Hypothalamus (tissue), 51 donors: ENCODE results near the gene CHRM1.

Source experiments
- DNase-seq, 51 donors: peaks; one replicate each; lab custom pipeline; 2025; lab: John Stamatoyannopoulos, UW

CHRM1 gene

DNA sequence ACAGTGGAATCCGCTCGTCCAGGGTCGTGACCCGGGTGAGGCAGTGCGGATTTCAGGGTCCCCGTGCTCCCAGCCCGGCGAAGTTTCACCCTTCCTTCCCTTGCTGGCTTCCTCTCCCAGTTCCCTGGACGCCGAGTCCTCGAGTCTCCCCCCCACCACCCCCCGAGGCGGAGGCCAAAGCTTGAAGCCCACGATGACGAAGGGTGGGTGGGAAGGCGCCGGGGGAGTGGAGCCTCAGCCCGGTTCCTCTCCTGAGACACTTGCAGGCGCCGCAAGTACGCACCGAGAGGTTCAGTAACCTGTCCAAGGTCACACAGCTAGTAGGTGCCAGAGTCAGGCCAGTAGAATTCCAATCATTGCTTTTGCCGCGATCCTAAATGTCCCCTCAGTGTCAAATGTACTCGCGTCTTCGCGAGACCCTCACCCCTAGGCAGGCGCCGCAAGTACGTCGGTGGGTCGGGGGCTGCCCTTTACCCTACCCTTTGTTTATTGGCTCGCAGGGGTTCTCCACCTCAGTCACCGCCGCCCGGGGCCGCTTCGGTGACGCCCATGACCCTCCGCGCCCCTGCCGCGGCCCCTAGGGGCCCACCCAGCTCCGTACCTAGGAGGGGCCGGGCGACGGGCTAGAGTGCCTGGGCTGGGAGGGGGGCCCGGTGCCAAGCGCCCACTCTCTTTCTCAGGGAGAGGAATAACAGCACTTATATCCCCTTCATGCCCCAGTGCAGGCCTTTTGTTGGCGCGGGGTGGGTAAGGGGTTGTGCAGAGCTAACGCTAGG, 5.7 kb upstream of the CHRM1 start:
- DNase-seq, result no peak

DNA sequence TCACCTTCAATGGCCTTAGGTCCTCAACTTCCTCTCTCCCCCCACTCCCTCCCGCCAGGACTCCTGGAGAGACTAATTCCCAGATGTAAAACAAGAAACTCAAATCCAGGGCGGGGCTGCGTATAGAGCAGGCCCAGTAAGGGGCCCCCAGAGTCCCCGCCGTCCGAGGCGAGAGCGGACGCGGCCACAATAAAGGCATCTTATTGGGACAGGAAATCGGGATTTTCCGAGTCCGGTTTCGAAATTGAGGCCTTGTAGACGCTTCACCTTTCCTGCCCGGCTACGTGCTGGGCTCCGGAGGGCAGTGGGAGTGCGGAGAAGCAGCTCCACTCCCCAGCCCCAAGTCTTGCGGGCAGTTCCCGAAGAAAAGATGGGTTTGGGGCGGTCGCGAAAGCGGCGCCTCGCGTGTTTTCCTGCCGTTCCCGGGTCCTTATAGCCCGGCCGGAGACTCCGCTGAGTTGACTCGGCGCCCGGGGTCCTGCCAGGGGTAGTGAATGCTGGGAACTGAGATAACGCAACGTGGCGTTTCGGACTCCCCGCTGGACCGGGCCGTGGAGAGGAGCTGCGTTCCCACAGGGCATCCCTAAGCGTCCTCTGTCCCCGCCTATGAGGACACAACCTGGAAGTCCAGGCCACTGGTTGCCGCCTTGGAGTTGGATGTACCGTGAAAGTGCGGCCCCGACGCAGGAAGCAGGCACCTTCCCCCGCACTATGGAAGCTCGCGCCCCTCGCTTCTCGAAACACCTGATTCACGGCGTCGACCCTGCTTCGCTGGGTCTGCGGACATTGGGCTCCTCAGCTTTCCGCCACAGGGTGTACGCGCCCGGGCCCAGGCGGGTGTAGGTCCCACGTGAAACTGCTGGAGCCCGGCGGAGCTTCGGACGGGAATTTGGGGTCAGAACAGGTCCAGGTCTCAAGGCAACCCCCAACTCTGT, 4.8 kb upstream of the CHRM1 start:
- DNase-seq, result no peak

DNA sequence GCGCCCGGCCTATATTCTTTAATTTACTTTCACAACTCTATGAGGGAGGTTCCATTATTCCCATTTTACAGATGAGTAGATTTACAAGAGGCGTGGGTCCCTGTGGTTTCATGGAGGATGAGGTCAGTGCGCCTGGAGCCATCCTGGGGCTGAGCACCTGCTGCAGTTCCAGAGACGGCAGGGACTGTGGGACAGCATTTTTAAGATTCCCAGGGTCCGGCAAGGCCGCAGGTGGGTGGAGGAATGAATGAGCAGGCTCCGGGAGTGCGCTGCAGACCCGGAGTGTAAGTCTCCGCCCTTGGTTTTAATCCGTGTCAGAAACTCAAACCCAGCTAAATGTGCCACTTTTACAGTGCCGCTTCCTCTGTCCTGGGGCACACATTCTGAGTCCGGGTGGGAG, 4.1 kb upstream of the CHRM1 start:
- no peak for DNase-seq

DNA sequence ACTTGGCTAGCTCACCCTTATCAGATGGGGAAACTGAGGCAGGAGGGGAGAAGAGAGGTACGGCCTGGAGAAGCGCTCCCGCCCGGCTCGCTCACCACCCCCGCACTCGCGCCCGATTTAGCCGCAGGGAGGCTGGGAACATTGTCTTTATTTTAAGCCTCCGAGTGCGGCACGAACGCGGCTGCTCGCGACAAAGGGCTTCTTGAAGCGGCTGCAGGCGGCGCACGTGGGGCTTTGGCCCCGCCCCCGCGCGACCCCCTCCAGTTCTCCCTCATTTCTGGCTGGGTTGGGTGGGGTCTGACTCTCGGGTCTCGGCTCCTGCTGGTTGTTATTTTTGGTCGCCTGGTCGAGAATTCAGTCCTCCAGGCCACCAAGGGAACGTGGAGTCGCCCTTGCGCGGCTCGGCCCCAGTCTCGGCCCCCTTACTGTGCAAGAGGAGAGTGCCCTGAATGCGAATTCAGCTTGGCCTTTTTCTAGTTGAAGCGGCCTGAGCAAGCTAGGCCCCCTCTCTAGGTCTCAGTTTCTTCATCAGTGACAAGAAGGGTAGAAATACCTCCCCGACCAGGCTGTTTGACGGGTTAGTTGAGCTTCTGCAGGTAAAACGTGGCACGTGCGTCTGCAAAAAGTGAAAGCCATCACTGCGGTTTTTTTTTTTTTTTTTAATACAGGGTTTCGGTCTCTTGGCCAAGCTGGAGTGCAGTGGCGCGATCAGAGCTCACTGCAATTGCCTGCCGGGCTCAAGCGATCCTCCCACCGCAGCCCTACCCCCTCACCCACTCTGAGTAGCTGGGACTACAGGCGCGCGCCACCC, 2.6 kb upstream of the CHRM1 start:
- peak in 6 of 51 donors; percentile 13 to 77 (median 26) for DNase-seq

DNA sequence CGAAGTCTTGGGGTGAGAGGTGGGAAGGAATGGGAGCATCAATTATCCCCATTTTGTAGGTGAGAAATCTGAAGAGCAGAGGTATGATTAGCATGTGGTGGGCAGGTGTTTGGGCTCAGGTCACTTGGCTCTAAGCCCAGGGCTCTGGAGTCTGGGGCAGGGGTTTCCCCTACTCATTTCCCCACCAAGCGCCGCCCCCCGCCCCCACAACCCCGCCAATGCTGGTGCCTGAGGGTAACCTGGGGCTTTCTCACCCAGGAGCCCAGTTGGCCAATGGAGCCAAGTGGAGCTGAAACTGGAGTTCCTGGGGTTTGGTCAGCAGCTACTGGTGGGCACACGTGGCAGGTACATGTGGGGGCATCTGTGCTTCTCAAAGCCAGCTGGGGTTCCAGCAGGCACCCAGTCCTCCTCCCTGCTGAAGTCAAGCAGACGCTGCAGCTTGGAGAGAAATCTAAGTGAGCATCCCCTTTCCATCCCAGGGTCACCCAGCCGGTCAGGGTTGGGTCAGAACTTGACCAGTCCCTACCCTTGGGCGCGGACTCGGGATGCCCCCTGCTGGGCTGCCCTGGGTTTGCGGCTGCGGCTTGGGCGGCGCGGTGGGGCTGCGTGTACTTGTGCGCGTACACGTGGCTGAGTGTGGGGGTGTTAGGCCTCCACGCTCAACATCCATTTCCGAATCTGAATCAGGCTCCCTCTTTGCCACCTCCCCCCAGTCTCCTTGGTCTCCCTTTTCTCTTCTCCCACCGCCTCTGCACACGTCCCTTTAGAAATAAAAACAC, 1.7 kb upstream of the CHRM1 start:
- DNase-seq, result peak in 4 of 51 donors; percentile 23 to 77 (median 50)

DNA sequence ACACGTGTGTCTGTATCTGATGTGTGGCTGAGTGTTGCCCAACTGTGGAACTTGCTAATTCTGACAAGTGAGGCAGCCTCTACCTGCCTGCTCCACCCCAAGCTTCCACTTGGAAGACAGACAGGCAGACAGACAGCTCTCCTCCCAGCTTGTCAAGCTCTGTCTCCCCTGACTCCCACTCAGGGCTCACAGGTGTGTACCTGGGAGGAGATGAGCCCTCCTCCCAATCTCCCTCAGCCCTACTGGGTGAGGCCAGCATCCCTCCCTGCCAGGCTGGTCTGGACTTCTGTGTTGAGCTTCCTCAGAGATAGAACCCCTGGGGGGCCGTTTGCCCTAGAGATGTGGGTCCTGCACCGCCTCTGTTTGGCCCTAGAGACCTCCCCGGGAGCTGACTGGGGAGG, 1.0 kb upstream of the CHRM1 start:
- no peak for DNase-seq

DNA sequence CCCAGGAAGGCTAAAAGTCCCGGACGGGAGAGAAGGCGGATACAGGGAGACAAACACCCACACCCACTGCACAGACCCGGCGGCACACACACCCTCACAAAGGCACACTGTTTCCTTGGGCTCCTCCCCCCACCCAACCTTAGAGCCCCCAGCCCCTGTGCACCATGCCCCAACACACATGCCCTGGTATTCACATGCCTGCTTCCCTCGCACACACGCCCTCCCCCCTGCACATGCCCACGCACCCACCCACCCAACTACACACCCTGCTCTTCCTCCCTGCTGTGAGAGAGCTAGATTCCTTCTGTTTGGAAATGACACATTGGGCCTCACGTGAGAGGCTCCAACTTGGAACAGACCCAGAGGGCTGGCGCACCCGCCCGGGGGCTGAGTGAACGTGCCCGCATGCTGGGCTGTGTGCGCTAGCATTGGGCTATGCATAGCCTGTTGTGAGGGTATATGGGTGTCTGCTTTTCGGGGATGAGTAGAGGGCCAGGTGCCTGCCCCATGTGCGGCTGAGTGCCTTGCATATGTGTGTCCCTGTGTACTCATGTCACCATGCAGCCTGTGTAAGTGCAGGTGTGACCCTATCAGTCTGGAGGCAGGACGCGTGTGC, 518 bp upstream of the CHRM1 start:
- peak in 5 of 51 donors; percentile 14 to 73 (median 34) for DNase-seq

DNA sequence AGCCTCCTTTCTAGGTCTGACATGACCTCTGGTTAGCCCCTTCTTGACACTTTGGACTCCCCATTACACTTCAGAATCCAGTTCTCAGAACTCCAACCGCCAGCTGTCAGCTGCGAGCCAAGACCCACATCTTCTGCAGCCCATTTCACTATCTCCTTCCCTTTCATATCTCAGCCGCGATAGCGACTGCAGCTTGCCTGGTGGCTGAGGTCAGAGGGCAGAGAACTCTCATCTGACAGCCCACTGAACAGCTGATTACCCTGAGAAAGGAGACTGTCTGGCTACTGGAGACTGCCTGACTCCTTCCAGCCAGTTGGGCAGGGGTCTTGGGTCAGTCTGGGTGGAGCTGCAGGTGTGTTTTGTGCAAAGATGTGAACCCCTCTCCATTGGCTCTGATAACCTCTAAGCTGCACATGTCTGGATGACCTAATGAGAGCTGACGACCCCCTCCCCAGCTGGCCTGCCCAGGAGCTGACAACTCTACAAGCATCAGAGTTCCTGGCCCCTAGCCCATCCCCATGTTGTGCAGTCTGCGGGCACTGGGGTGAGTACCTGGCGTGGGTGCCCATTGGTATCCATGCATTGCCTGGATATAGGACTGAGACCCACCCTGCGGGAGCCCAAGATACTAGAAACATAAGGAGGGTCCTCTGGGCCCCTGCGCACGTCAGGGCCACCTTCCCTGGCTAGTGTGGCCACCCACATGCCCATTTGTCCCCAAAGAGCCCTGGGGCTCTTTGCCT, 1.1 kb downstream of the CHRM1 start:
- DNase-seq, result no peak

DNA sequence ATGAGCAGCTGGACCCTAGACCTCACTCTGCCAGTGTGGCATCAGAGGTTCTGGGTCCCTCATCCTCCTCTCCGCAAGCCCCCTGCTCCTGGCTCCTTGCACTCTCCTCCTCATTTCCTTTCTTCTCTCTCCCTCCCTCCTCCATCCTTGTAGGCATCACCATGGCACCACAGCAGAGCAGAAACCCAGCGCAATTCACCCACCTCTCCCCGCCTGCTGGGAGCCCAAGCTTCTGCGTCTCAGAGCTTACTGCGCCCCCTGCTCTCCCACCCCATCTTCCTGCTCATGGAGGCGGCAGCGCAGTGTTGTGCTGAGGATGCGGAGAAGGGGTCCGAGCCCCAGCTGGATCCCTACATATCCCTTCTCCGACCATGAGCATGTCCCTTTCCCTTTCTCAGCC, 1.7 kb downstream of the CHRM1 start:
- DNase-seq, result peak in 2 of 51 donors; percentile 18 to 31

DNA sequence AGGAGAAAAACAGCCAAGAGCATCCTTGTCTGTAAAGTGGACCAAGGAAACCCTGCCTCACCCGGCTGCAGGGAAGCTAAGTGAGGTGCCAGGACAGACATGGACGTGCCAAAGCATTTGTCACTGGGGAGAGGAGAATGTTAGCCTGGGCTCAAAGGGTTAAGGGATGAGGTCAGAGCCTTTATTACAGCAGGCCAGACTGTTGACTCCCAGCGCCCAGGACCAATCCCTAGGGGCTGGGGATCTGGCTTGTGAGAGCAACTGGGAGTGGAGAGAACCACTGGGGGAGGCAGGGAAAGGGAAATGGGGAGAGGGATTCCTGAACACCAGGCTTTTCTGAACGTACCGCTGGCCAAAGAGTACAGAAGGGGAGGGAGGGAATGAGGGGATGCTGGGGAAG, 2.6 kb downstream of the CHRM1 start:
- DNase-seq, result no peak

DNA sequence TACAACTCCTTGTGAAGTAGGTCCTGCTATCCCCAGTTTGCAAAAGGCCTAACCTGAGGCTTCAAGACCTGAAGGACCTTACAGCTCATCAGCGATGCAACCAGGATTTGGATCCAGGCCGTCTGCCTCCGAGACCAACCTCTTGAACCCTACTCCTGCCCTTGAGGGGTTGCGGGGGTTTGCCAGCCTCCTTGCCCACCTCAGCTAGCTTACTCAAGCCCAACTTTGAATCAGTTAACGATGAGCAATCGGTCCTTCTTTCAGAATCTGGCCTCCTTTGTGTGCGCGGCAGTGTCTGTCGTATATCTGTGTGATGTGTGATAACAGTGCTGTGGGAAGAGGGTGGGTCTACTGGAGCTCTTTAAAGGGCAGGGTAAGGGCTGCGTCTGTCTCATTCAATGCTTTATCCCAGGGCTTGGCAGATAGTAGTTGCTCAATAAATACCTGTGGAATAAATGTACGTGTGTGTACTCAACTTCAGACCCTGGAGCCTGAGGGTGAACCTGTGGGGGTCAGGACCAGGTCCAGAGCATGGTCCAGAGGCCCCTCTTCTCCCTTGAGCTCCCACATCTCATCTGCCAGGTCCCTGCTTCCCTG, 3.2 kb downstream of the CHRM1 start:
- DNase-seq, result no peak

DNA sequence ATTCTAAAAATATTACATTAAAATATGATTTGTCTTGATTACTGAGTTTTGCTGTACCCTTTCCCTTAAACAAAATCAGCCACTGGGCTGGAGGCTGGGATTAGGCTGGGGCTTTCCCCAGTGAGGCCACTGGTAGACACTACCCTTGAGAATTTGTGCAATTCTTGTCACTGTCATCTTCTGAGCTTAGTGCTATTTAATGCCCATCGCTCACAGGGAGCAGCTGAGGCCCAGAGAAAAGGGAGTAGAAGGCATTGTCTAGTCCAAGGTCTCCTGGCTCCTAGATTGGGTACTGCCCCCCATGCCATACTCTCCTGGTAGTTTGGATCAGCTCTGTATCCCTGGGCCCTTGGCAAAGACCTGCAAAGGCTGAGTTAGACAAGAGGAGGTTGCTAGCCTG, 6.7 kb downstream of the CHRM1 start:
- no peak for DNase-seq

DNA sequence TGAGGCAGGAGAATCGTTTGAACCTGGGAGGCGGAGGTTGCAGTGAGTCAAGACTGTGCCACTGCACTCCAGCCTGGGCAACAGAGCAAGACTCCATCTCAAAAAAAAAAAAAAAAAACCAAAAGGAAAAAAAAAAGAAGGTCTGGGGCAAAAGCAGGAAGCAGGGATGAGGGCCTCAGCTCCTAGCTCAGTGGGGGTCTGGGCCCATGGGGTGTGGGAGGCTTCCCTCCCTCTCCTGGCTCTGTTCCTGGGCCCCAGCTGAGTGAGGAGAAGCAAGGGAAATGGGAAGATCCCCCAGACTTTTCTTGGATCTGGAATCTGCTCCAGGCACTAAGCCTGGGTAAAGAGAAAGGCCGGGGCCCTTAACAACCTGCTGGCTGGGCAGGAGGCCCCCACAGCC, 8.9 kb downstream of the CHRM1 start:
- no peak for DNase-seq

DNA sequence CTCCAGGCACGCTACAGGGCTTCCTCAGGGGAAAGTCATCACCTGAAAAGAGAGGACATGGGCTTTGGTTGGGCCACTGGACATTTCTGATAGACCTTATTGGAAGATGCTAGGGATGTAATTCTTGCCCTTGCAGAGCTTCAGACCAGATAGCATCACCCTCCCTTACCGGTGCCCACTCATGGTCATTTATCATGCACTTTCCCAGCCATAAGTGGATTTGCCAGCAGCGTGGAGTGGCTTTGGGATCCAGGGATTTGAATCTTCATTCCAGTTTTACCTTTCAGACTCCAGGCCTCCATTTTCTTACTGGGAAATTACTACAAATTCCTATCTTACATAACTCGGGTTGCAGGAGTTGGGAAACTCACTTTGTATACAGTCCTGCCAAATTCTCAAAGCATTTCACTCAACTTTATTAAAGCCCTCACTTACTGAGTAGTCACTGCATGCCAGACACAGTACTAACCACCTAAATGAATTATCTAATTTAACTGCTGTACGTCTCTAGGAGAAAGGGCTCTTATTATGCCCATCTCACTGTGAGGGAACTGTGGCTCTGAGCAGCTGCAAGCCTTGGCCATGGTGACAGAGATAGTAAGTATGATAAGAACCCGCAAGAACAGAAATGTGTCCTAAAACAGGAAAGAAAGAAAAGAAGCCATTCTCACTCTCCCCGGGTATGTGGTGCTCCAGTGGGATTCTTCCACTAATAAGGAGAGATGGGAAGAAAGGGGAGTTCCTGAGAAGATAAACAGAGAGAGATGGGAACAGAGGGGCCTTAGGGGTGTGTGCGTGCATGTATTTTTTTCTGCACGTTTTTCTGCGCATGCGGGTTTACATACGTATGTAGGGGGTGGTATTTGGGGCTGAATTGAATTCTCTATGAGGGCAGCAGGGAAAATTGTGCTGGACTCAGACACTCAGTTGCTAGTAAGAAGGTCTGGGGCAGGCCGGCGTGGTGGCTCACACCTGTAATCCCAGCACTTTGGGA, 9.7 kb downstream of the CHRM1 start:
- no peak for DNase-seq

DNA sequence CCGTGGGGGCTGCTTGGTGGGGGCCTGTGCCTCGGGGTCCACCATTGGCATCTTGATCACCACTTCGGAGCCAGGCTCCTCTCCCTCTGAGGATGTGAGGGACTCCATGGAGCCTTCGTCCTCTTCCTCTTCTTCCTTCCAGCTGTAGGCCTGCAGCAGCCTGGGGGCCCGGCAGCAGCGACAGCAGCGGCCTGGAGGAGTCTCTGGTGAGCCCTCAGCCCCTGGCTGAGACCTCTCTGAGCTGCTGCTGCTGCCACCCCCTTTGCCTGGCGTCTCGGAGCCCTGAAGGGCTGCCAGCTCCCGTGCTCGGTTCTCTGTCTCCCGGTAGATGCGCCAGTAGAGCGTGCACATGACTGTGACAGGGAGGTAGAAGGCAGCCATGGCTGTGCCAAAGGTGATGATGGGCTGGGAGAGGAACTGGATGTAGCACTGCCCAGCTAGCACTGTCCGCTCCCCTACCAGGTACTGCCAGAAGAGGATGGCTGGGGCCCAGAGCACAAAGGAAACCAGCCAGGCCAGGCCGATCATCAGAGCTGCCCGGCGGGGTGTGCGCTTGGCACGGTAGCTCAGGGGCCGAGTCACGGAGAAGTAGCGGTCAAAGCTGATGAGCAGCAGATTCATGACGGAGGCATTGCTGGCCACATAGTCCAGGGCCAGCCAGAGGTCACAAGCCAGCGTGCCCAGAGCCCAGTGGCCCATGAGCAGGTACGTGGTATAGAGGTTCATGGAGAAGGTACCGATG, 10.9 kb downstream of the CHRM1 start:
- no peak for DNase-seq

DNA sequence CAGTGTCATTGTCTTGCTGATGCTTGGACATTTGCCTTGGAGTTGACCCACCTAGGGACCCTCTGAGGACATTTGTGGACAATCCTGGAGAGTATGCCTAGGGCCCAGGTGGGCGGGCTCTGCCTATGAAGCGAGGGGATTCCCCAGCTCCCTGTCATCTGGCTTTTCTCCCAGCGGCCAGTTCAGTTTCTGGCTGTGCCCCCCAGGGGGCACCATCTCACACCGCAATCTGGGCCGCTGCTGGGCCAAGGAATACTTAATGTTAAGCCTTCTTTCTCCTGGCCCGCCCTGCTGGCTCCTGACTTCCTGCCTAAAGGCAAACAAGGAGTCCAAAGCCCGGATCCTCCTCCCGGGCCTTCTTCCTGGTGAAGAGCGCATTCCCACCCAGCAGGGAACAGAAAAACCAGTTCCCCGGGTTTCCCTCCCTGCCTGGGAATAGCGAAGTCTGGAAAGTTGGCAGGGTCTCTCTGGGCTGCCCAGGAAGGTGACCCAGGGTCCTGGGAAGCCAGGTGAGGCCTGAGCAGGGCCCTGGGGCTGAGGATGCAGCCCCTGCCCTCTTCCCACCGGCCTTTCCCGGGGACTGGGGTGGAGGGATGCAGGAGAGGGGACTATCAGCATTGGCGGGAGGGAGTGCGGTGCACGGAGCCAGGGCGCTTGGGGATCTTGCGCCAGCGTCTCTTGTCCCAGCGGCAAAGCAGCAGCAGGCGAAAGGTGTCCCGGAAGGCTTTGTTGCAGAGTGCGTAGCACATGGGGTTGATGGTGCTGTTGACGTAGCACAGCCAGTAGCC, 11.9 kb downstream of the CHRM1 start:
- peak in 34 of 51 donors; percentile 8 to 62 (median 40) for DNase-seq
